SKM-1 (cell line): ENCODE data around the gene SLC2A14.
A peak's percentile ranks its signal among the peaks of the same experiment; 100 is the strongest.
"Not testable (repeated sequence)": the region's sequence is repeated elsewhere in the genome, so short reads cannot be mapped to it uniquely, and the experiment has no call there.

Experiments
- DNase-seq: peaks from one replicate; lab custom pipeline; 2025; ENCODE audit not compliant: unreplicated experiment; lab: John Stamatoyannopoulos, UW

The SLC2A14 gene

DNA sequence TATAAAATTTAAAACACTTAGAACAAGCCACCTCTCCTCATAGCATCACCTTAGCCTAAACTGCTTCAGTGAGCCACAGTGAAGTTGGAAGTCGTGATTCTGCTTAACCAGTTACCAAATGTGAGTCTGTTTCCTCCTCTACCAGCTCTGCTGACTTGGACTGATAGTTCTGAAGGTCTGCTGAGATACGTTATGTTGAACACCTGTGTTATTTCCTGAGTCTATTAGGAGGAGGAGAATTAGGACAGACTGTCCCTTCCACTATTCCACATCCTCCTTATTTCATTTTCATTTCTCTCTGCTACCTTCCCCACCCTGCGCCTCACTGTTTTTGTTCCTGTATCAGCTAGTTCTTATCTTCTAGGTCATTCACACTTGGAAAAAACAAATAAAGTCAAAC, 2.4 kb downstream of the SLC2A14 start:
- no peak for DNase-seq

DNA sequence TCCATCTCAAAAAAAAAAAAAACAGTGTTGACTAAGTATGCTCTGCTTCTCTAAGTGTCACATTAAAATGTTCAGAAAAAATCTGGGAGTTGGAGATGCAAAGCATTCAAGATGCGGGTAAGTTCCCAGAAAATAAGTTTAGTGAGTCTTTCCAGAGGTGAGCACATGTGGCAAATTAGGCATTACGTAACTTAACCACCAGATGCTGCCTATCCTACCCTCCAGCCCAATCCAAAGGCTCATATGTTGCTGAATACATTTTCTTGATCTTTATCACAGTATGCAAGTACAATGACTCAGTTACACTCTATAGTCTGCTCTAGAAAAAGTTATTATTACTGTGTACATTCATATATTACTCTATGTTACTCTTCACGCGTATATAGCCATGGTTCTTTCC, 3.6 kb downstream of the SLC2A14 start:
- DNase-seq: no peak

GRCh38 chr12:7868391-7868790, 4.3 kb downstream of the SLC2A14 start:
- DNase-seq: no peak

- no peak for DNase-seq
These were observed 8.0 kb downstream of the SLC2A14 start for GRCh38 chr12:7864601-7865150.

DNA sequence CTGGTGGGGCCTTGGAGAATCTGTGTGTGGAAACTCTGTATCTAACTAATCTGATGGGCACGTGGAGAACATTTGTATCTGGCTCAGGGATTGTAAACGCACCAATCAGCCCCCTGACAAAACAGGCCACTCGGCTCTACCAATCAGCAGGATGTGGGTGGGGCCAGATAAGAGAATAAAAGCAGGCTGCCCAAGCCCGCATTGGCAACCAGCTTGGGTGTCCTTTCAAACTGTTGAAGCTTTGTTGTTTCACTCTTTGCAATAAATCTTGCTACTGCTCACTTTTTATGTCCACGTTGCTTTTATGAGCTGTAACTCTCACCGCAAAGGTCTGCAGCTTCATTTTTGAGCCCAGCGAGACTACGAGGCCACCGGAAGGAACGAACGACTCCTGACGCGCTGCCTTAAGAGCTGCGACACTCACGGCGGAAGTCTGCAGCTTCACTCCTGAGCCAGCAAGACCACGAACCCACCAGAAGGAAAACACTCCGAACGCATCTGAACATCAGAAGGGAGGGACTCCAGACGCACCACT, 9.8 kb downstream of the SLC2A14 start:
- DNase-seq: not testable (repeated sequence)

- DNase-seq: not testable (repeated sequence)
These were observed 10.4 kb downstream of the SLC2A14 start for GRCh38 chr12:7862301-7862700.

- no peak for DNase-seq
These were observed 13.2 kb downstream of the SLC2A14 start for GRCh38 chr12:7859552-7859951.

DNA sequence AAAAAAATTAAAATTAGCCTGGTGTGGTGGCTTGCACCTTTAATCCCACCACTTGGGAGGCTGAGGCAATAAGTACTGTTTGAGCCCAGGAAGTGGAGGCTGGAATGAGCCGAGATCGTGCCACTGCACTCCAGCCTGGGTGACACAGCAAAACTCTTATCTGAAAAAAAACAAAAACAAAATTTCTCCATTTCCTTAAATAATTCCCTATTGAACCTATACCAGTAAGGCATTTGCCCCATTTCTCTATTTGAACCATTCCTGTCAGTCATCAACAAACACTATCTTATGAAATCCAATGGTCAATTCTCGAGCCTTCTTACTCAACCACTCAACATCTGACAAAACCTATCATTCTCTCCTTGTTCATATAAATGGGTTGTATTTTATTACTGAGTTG, 14.7 kb downstream of the SLC2A14 start:
- no peak for DNase-seq

GRCh38 chr12:7856516-7856915, 16.2 kb downstream of the SLC2A14 start:
- DNase-seq: no peak

- DNase-seq: no peak
These were observed 19.2 kb downstream of the SLC2A14 start for GRCh38 chr12:7853557-7853956.

DNA sequence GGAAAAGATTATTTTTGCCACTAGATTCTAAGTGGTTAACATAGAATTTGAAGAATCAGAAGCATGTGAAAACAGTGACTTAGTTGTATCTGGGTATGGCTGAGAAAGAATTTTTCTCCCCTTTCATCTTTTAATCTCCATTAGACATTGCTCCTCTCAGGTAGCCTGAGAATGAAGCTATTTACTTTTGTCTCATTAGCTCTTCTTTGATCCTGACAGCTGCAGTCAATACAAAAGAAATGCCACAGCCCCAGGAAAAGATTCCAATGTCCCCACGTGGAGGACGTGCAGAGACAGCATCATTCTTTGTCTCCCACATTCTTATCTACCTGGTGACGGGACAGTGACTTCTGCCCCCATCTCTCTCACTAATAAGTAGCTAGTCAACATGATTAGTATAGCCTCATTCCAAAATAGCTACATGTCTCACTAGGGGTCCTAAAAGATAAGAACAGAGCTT, 21.1 kb downstream of the SLC2A14 start:
- DNase-seq: not testable (repeated sequence)

- not testable (repeated sequence) for DNase-seq
These were observed 22.6 kb downstream of the SLC2A14 start for GRCh38 chr12:7850099-7850498.

- DNase-seq: not testable (repeated sequence)
These were observed 24.7 kb downstream of the SLC2A14 start for GRCh38 chr12:7848098-7848422.

- not testable (repeated sequence) for DNase-seq
These were observed 25.3 kb downstream of the SLC2A14 start for GRCh38 chr12:7847226-7848097.

DNA sequence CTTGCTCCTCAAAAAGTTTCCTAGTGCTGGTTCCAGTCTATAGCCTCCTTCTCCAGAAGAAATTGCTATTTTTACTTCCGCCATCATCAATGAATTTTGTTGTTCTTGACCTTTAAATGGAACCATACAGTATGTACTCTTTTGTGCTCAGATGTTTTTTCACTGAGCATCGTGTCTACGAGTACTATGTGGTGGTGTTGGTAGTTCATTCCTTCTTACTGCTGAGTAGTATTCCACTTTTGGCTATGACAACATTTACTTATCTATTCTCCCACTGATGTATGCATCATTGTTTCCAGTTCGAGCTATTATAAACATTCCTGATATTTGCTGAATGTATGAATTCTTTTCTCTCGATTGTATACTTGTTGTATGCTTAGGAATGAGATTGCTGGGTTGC, 28.6 kb downstream of the SLC2A14 start:
- no peak for DNase-seq

DNA sequence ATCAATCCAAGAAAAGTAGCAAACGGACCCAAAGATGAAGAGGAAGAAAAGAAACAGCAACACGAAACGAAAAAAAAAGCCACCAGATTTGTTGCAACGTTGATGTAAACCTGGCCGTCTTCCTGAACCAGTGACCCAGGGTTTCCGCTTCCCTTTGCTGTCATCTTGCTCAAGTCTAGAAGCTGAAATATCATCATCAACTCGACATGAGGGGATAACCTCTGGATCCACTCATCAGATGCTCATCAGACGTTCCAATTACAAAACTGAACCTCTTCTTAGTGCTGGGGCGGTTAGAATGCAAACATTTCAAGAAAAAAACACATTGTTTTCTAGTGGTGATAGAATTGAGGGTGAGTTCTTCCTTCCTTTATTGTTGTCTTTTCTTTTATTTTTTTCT, 29.1 kb downstream of the SLC2A14 start:
- DNase-seq: not testable (repeated sequence)

- not testable (repeated sequence) for DNase-seq
These were observed 29.6 kb downstream of the SLC2A14 start for GRCh38 chr12:7843149-7843548.

GRCh38 chr12:7842444-7842843, 30.3 kb downstream of the SLC2A14 start:
- DNase-seq: not testable (repeated sequence)

DNA sequence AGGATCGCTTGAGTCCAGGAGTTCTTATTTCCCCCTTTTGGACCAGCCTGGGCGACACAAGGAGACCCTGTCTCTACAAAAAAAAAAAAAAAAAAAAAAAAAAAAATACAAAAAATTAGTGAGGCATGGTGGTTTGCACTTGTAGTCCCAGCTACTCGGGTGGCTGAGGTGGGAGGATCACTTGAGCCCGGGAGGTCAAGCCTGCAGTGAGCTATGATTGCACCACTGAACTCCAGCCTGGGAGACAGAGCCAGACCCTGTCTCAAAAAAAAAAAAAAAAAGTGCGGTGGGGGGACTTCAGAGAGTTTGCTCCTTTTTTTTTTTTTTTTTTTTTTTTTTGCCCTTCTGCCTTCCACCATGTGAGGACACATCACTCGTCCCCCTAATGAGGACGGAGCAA, 32.9 kb downstream of the SLC2A14 start:
- not testable (repeated sequence) for DNase-seq

- not testable (repeated sequence) for DNase-seq
These were observed 33.5 kb downstream of the SLC2A14 start for GRCh38 chr12:7839226-7839625.

- peak; percentile 4 for DNase-seq
These were observed 35.3 kb downstream of the SLC2A14 start for GRCh38 chr12:7837366-7837765.

DNA sequence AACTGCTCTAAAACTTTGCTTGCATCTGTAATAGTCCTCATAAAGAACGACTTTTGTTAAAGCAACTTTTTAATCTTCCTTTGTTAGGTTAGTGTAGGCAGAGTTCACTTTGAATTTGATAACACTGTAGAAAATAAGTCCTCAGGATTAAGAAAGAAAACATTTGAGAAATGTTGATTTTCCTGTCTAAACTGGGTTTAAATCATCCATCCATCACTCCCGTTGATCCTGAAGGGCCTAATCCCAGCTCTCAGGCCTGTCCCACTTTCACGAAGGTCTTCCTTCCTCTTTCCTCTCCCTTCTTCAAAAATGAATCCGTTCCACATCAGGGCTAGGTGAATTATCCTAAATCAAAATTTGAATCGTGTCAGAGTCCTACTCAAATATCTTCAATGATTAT, 36.9 kb downstream of the SLC2A14 start:
- DNase-seq: no peak
